Adrenal gland (tissue), 12 donors: ENCODE results near the gene SYNPO2. TPM values are rescaled to one million over a fixed set of nuclear protein-coding genes. Genes with fewer than 3 reads are reported as not detected.

Source experiments
- DNase-seq, 7 donors: peaks; one replicate each; pipeline ENCODE4 v3.0.0-alpha.2; 2019 to 2020
- H3K27ac ChIP-seq, 5 donors: fragments of 200-600 bp; sonication (generic) in 4 of 5; 1 replicate in 3 of 5; 2 replicates in 2 of 5; pipeline versions ENCODE4 v1.5.1 to v1.8.0; 2016 to 2020; ENCODE audit warnings: mild to moderate bottlenecking in 1 of 5
- H3K27me3 ChIP-seq: fragments of 200-600 bp; 2 replicates; pipeline ENCODE4 v1.8.0; 2021
- H3K36me3 ChIP-seq, 2 donors: fragments of 200-600 bp; replicated peaks in 1 of 2; 1 replicate in 1 of 2; 2 replicates in 1 of 2; pipeline versions ENCODE4 v1.5.1 to v1.8.0; 2018 to 2022
- H3K4me1 ChIP-seq, 2 donors: fragments of 200-600 bp; replicated peaks in 1 of 2; 1 replicate in 1 of 2; 2 replicates in 1 of 2; pipeline versions ENCODE4 v1.5.1 to v1.8.0; 2018 to 2021
- H3K4me3 ChIP-seq, 4 donors: fragments of 200-600 bp; sonication (generic) in 3 of 4; one replicate each; pipeline ENCODE4 v1.5.1; 2016 to 2018
- H3K9me3 ChIP-seq, 3 donors: fragments of 200-600 bp; sonication (generic) in 1 of 3; replicated peaks in 1 of 3; 1 replicate in 2 of 3; 2 replicates in 1 of 3; pipeline versions ENCODE4 v1.5.1 to v1.8.0; 2016 to 2021
- CTCF ChIP-seq, 6 experiments: fragments of 450-650 bp in 4 of 6; fragments of 200-600 bp in 2 of 6; sonication (generic) in 1 of 6; IDR thresholded peaks; 1 replicate in 5 of 6; 2 replicates in 1 of 6; pipeline versions ENCODE4 v1.5.1 to v1.8.0; 2016 to 2021; ENCODE audit warnings: antibody characterized with exemption in 6 of 6, mild to moderate bottlenecking in 2 of 6, moderate library complexity in 1 of 6
- POLR2A ChIP-seq, 2 donors: fragments of 450-650 bp; IDR thresholded peaks; one replicate each; pipeline ENCODE4 v1.6.1; 2017; ENCODE audit warnings: antibody characterized with exemption in 2 of 2, mild to moderate bottlenecking in 2 of 2, moderate library complexity in 1 of 2
- WGBS, 4 donors: extraction: QIAGEN DNeasy Blood & Tissue Kit in 2 of 4; methylation state at CpG; one replicate each; pipeline versions ENCODE4 v1.1.5 to v1.1.7; 2013 to 2017; 5-methylcytosine and 5-hydroxymethylcytosine counted together
- intact Hi-C, 2 donors: fragments of 100-400 bp; cut with DNase I; formaldehyde crosslinking; loops; one replicate each; pipeline versions ENCODE4 v1.14.1 to v1.15.0; 2022 to 2023
- polyA plus RNA-seq, 3 donors: library from polyadenylated mRNA; stranded (reverse); fragments of 200-250 nt in 2 of 3; fragments of 350-450 nt in 1 of 3; fragmentation: Illumina TruSeq in 1 of 3; extraction: RNeasy Lipid Tissue Mini Kit (QIAGEN cat#74804) in 1 of 3; gene quantifications; one replicate each; pipeline ENCODE4 v1.2.3, GENCODE V29; 2013 to 2014
- total RNA-seq, 9 donors: library from RNA; depleted of rRNA in 4 of 9; stranded (reverse); fragments of >200 nt in 4 of 9; fragments of 120-200 nt in 1 of 9; fragmentation: NEBNext Ultra II Directional in 1 of 9; extraction: Animal tissue kit (Norgen Biotek cat#: 25700) in 1 of 9; gene quantifications; one replicate each; pipeline versions ENCODE4 v1.1.0 to v1.2.4, GENCODE V29; 2013 to 2023
- donor health status: healthy with polysubstance abuse.
- donor health status: Bipolar disorder and iron deficiency.
- donor health status: DM: yes; HTN: yes; CAD: no.
- donor health status: DM: no; HTN: no; CAD: no.
- donor health status: DM: no; HTN: no; CAD: no.
- donor health status: DM: yes; HTN: yes; CAD: no.

Gene SYNPO2
- total and polyA plus RNA-seq, 12 donors = 4.5 to 49.0 (median 18.4) TPM

- Histone ChIP-seq H3K4me1 (peaks cover 0 to 4% of the 10 kb centered on the region in 2 donors), H3K4me3 (no peak overlapping the region), H3K27me3 (no peaks in the 10 kb centered on the region), H3K9me3 (no peaks in the 10 kb centered on the region), H3K36me3 (no peaks in the 10 kb centered on the region), H3K27ac (no peak overlapping the region)
- DNase-seq = no peak
- TF ChIP-seq CTCF (IDR thresholded peaks at IDR 0.05) = no peak
- TF ChIP-seq POLR2A (IDR thresholded peaks at IDR 0.05) = no peak
- intact Hi-C loops = no loop called here
These were observed 39.8 kb upstream of the SYNPO2 start for GRCh38 chr4:118848901-118849300.

- H3K27ac ChIP-seq = no peak overlapping the region
These were observed 38.7 kb upstream of the SYNPO2 start for GRCh38 chr4:118849867-118850487.

GRCh38 chr4:118850488-118851173 lies 38.0 kb upstream of the SYNPO2 start:
- no peaks in the 10 kb centered on the region for H3K36me3 ChIP-seq
- no peak overlapping the region for H3K27ac ChIP-seq
- no peaks in the 10 kb centered on the region for H3K27me3 ChIP-seq
- peak overlapping the region in 3 of 4 donors; percentile 7 to 64 (median 19) for H3K4me3 ChIP-seq
- H3K9me3 ChIP-seq = no peaks in the 10 kb centered on the region
- no peak for TF ChIP-seq POLR2A (IDR thresholded peaks at IDR 0.05)
- TF ChIP-seq CTCF (IDR thresholded peaks at IDR 0.05) = no peak
- intact Hi-C loops = no loop called here
- DNase-seq = no peak
- 13 to 28% (median 23%) methylated on average over 8 of the region's 8 CpGs for WGBS, 4 donors
- H3K4me1 ChIP-seq = peaks cover 0 to 4% of the 10 kb centered on the region in 2 donors

More at GRCh38 chr4:118849867-118850487, 38.7 kb upstream of the SYNPO2 start:
- TF ChIP-seq CTCF (IDR thresholded peaks at IDR 0.05) (no peak), POLR2A (IDR thresholded peaks at IDR 0.05) (no peak)
- Histone ChIP-seq H3K9me3 (no peaks in the 10 kb centered on the region), H3K36me3 (no peaks in the 10 kb centered on the region), H3K27me3 (no peaks in the 10 kb centered on the region), H3K4me1 (peaks cover 0 to 4% of the 10 kb centered on the region in 2 donors), H3K4me3 (peak overlapping the region in 2 of 4 donors; percentile 19 to 64)
- no peak for DNase-seq
- 88 to 98% (median 94%) methylated on average over 2 of the region's 2 CpGs for WGBS, 4 donors
- intact Hi-C loops = no loop called here

GRCh38 chr4:118857760-118858159 lies 30.9 kb upstream of the SYNPO2 start:
- H3K4me1 ChIP-seq = no peaks in the 10 kb centered on the region
- 73 to 87% (median 81%) methylated on average over 2 of the region's 2 CpGs for WGBS, 4 donors
- H3K27me3 ChIP-seq = no peaks in the 10 kb centered on the region
- TF ChIP-seq POLR2A (IDR thresholded peaks at IDR 0.05) (no peak), CTCF (IDR thresholded peaks at IDR 0.05) (no peak)
- no peak overlapping the region for H3K4me3 ChIP-seq
- no peaks in the 10 kb centered on the region for H3K36me3 ChIP-seq
- no peaks in the 10 kb centered on the region for H3K9me3 ChIP-seq
- H3K27ac ChIP-seq = no peak overlapping the region
- DNase-seq = no peak
- intact Hi-C loops = no loop called here
